Stomach (tissue), 4 donors: ENCODE results near the gene NEURL3.

Experiments
- EP300 ChIP-seq: sonication (generic); formaldehyde crosslinking; IDR thresholded peaks from one replicate; pipeline ENCODE4 v1.6.1; 2017; ENCODE audit warnings: antibody characterized with exemption
- POLR2A ChIP-seq, 4 donors: fragments of 450-650 bp; IDR thresholded peaks; one replicate each; pipeline ENCODE4 v1.6.1; 2016; ENCODE audit warnings: antibody characterized with exemption in 4 of 4, control low read depth in 2 of 4, mild to moderate bottlenecking in 1 of 4, moderate library complexity in 1 of 4
- TF ChIP-seq, protein P1 (sequence below), 7 experiments: fragments of 450-650 bp in 4 of 7; fragments of 200-600 bp in 3 of 7; sonication (generic) in 3 of 7; IDR thresholded peaks; one replicate each; pipeline ENCODE4 v1.5.1; 2016 to 2019; ENCODE audit warnings: antibody characterized with exemption in 7 of 7, control low read depth in 2 of 7, mild to moderate bottlenecking in 1 of 7

DNA sequence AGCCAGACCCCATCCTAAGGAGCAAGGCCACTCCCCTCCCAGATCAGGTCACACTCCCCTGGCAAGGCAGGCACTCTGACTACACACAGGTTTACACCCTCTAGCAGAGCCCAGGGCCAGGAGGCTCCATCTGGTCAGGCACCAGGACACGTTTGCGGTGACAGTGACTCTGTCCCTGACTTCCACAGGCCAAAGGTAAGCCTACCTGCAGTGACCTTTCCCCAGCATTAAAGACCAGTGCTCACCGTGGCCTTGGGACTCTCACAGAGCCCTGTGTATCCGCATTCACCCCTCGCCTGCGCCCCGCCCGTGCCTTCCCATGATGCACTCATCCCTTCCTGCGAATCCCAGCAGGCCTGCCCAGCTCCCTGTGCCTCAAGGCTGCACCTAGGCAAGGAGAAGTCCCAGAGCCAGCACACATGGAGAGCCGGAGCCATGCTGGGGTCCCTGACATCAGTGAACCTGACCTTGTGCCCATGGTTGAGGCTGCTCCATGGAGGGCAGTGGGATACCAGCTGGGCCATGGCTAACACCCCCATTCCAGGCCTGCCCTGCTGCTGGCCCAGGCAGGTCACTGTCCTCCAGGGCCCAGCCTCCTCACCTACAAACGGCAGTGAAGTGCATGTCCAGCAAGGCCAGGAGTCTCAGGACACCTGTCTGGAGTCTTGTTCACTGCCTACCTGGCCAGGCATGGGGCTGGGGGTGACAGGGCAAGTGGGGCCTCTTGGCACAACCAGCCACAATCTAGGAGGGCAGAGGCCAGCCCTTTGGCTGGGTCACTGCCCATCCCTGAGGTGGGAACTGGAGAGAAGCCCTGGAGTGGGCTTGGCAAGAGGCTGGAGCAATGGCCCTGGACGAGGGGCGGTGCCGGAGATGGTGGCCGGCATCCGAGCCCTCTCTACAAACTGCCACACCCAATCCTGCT is 3.0 kb downstream of the NEURL3 start:
- TF ChIP-seq, protein P1, sequence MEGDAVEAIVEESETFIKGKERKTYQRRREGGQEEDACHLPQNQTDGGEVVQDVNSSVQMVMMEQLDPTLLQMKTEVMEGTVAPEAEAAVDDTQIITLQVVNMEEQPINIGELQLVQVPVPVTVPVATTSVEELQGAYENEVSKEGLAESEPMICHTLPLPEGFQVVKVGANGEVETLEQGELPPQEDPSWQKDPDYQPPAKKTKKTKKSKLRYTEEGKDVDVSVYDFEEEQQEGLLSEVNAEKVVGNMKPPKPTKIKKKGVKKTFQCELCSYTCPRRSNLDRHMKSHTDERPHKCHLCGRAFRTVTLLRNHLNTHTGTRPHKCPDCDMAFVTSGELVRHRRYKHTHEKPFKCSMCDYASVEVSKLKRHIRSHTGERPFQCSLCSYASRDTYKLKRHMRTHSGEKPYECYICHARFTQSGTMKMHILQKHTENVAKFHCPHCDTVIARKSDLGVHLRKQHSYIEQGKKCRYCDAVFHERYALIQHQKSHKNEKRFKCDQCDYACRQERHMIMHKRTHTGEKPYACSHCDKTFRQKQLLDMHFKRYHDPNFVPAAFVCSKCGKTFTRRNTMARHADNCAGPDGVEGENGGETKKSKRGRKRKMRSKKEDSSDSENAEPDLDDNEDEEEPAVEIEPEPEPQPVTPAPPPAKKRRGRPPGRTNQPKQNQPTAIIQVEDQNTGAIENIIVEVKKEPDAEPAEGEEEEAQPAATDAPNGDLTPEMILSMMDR (IDR thresholded peaks at IDR 0.05), result no peak
- TF ChIP-seq EP300 (no peak), POLR2A (IDR thresholded peaks at IDR 0.05) (no peak)
